Mammary epithelial cell (primary cell): ENCODE data around the gene MAP3K6.

ENCODE experiments used
- EZH2 ChIP-seq: IDR thresholded peaks from 2 replicates; pipeline ENCODE4 v1.6.1; 2012; ENCODE audit warnings: low read length, inconsistent platforms, borderline replicate concordance
- TF ChIP-seq, protein P1 (sequence below), 2 donors: IDR thresholded peaks in 1 of 2; conservative IDR thresholded peaks in 1 of 2; 2 replicates each; pipeline ENCODE4 v1.5.1; 2011 to 2012; ENCODE audit warnings: inconsistent platforms in 2 of 2, low read length in 2 of 2, mild to moderate bottlenecking in 2 of 2, control low read depth in 1 of 2, low read depth in 1 of 2; ENCODE audit not compliant: insufficient read depth in 1 of 2; ENCODE audit errors: extremely low read depth in 1 of 2

- no peak for TF ChIP-seq EZH2
- TF ChIP-seq, protein P1, sequence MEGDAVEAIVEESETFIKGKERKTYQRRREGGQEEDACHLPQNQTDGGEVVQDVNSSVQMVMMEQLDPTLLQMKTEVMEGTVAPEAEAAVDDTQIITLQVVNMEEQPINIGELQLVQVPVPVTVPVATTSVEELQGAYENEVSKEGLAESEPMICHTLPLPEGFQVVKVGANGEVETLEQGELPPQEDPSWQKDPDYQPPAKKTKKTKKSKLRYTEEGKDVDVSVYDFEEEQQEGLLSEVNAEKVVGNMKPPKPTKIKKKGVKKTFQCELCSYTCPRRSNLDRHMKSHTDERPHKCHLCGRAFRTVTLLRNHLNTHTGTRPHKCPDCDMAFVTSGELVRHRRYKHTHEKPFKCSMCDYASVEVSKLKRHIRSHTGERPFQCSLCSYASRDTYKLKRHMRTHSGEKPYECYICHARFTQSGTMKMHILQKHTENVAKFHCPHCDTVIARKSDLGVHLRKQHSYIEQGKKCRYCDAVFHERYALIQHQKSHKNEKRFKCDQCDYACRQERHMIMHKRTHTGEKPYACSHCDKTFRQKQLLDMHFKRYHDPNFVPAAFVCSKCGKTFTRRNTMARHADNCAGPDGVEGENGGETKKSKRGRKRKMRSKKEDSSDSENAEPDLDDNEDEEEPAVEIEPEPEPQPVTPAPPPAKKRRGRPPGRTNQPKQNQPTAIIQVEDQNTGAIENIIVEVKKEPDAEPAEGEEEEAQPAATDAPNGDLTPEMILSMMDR (conservative IDR thresholded peaks at IDR 0.05 in 1 of 2, IDR thresholded peaks at IDR 0.05 in 1 of 2; ENCODE audit: extremely low read depth in 1 of 2, insufficient read depth in 1 of 2, low read depth in 1 of 2, low read length in 2 of 2): no peak
Measured at GRCh38 chr1:27346357-27346756, 20.4 kb downstream of the MAP3K6 start.
